Spinal cord (tissue), 10 donors: Measurements from ENCODE around the gene TMEM179. TPM values are rescaled to one million over a fixed set of nuclear protein-coding genes. Genes with fewer than 3 reads are reported as not detected.

Experiments
- DNase-seq, 6 donors: peaks; one replicate each; pipeline versions ENCODE4 v3.0.0 to v3.0.0-alpha.2; 2013 to 2015; ENCODE audit warnings: low spot score in 6 of 6, low read depth in 4 of 6
- H3K27ac ChIP-seq: one replicate; pipeline ENCODE4 v1.5.1; 2013; ENCODE audit warnings: low read depth, low read length, control low read depth
- H3K27me3 ChIP-seq: one replicate; pipeline ENCODE4 v1.6.1; 2013; ENCODE audit warnings: low read length; ENCODE audit not compliant: control insufficient read depth, insufficient read depth
- H3K36me3 ChIP-seq: one replicate; pipeline ENCODE4 v1.6.1; 2013; ENCODE audit warnings: low read length; ENCODE audit not compliant: control insufficient read depth, insufficient read depth
- H3K4me1 ChIP-seq: one replicate; pipeline ENCODE4 v1.6.1; 2013; ENCODE audit warnings: low read length; ENCODE audit not compliant: control insufficient read depth, insufficient read depth
- H3K4me3 ChIP-seq: one replicate; pipeline ENCODE4 v1.5.1; 2013; ENCODE audit warnings: low read depth, low read length, control low read depth
- H3K9me3 ChIP-seq: one replicate; pipeline ENCODE4 v1.6.1; 2013; ENCODE audit warnings: low read length; ENCODE audit not compliant: control insufficient read depth, insufficient read depth
- WGBS: methylation state at CpG from one replicate; pipeline ENCODE4 v1.1.5; 2013; ENCODE audit warnings: missing lambda C conversion rate; ENCODE audit not compliant: insufficient coverage; 5-methylcytosine and 5-hydroxymethylcytosine counted together
- polyA plus RNA-seq, 2 donors: library from polyadenylated mRNA; unstranded; fragments of 120-200 nt; gene quantifications; one replicate each; pipeline ENCODE4 v1.2.1, GENCODE V29; 2013; ENCODE audit not compliant: insufficient read length in 2 of 2
- total RNA-seq, 2 donors: library from RNA; depleted of rRNA in 1 of 2; stranded (reverse); fragments of 120-200 nt in 1 of 2; fragments of >200 nt in 1 of 2; gene quantifications; one replicate each; pipeline versions ENCODE4 v1.2.3 to v1.2.4, GENCODE V29; 2013 to 2014
- donor health status: healthy.

TMEM179 gene
- total and polyA plus RNA-seq, 4 donors = 9.4 to 65.5 (median 39.0) TPM

- DNase-seq = no peak
- WGBS = 71% methylated on average over 3 of the region's 9 CpGs
- Histone ChIP-seq H3K36me3 (no peaks in the 10 kb centered on the region), H3K4me1 (peaks cover 15% of the 10 kb centered on the region), H3K4me3 (no peak overlapping the region), H3K9me3 (peaks cover 4% of the 10 kb centered on the region), H3K27ac (peak overlapping the region; percentile 29), H3K27me3 (no peaks in the 10 kb centered on the region)
Measured at GRCh38 chr14:104632781-104633180, 28.2 kb upstream of the TMEM179 start.

- Histone ChIP-seq H3K4me3 (no peak overlapping the region), H3K4me1 (no peaks in the 10 kb centered on the region), H3K9me3 (peaks cover 4% of the 10 kb centered on the region), H3K27ac (no peak overlapping the region), H3K27me3 (no peaks in the 10 kb centered on the region), H3K36me3 (no peaks in the 10 kb centered on the region)
- no peak for DNase-seq
- 49% methylated on average over 4 of the region's 5 CpGs for WGBS
Measured at GRCh38 chr14:104624939-104625338, 20.4 kb upstream of the TMEM179 start.

DNA sequence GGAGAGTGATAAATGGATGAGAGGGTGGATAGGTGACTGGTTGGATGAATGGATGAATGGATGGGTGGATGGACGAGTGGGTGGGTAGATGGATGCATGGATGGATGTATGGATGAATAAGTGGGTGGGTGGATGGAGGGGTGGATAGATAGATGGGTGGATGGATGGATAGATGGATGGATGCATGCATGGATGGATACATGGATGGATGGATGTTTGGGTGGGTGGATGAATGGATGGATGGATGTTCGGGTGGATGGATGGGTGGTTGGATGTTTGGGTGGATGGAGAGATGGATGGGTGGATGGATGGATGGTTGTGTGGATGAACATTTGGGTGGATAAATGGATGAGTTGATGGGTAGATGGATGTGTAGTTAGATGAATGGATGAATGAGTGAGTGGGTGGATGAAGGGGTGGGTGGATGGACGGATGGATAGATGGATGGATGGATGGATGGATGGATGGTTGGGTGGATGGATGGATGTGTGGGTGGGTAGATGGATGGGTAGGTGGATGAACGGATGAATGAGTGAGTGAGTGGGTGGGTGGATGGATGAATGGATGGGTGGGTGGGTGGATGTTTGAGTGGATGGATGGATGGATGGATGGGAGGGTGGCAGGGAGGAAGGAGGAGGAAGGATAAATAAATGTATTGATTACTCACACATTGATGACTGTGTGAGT lies 9.7 kb upstream of the TMEM179 start:
- WGBS = 74% methylated on average over 4 of the region's 4 CpGs
- Histone ChIP-seq H3K27ac (no peak overlapping the region), H3K4me3 (no peak overlapping the region), H3K27me3 (peaks cover 4% of the 10 kb centered on the region), H3K36me3 (no peaks in the 10 kb centered on the region), H3K9me3 (no peaks in the 10 kb centered on the region), H3K4me1 (no peaks in the 10 kb centered on the region)
- DNase-seq = no peak

GRCh38 chr14:104611881-104612280 lies 7.3 kb upstream of the TMEM179 start:
- H3K36me3 ChIP-seq = no peaks in the 10 kb centered on the region
- 20% methylated on average over 1 of the region's 8 CpGs for WGBS
- no peak overlapping the region for H3K4me3 ChIP-seq
- no peak overlapping the region for H3K27ac ChIP-seq
- DNase-seq = peak in 2 of 6 donors; percentile 30 to 67
- H3K4me1 ChIP-seq = no peaks in the 10 kb centered on the region
- H3K9me3 ChIP-seq = no peaks in the 10 kb centered on the region
- peaks cover 4% of the 10 kb centered on the region for H3K27me3 ChIP-seq

DNA sequence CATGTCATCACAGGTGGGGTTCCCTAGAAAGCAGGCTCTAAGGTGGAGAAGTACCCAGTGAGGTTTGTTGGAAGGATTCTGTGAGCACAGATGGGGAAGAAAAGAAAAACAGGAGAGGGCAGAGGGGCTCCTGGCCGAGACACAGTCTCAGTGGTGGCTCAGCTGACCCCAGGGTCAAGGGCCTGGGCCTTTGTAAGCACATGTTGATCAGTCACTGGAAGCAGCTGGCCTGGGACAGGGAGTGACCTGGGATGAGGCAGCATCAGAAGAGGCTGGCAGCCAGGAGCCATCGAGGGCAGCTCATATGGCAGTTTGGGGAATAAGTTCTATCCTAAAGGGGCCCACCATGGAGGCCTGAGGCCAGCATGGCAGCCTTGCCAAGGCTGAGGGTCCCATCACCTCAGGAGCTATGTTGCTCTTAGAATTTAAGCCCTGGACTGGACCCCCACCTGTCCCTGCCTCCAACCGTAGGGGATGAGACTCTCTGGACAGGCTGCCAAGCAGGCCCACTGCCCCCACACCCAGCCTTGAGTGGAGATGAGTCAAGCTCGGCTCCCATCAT lies 6.3 kb upstream of the TMEM179 start:
- Histone ChIP-seq H3K27ac (no peak overlapping the region), H3K9me3 (no peaks in the 10 kb centered on the region), H3K36me3 (no peaks in the 10 kb centered on the region), H3K27me3 (peaks cover 4% of the 10 kb centered on the region), H3K4me3 (no peak overlapping the region), H3K4me1 (no peaks in the 10 kb centered on the region)
- 62% methylated on average over 4 of the region's 4 CpGs for WGBS
- DNase-seq = no peak

GRCh38 chr14:104609666-104610065 lies 5.1 kb upstream of the TMEM179 start:
- Histone ChIP-seq H3K27ac (no peak overlapping the region), H3K4me3 (no peak overlapping the region), H3K27me3 (peaks cover 10% of the 10 kb centered on the region), H3K36me3 (no peaks in the 10 kb centered on the region), H3K4me1 (peaks cover 7% of the 10 kb centered on the region), H3K9me3 (no peaks in the 10 kb centered on the region)
- 85% methylated on average over 7 of the region's 7 CpGs for WGBS
- DNase-seq = no peak

GRCh38 chr14:104603711-104604401 lies 716 bp downstream of the TMEM179 start:
- H3K4me1 ChIP-seq = peaks cover 62% of the 10 kb centered on the region
- H3K36me3 ChIP-seq = peaks cover 15% of the 10 kb centered on the region
- peak overlapping the region; percentile 31 for H3K4me3 ChIP-seq
- H3K9me3 ChIP-seq = no peaks in the 10 kb centered on the region
- H3K27ac ChIP-seq = no peak overlapping the region
- 17% methylated on average over 31 of the region's 32 CpGs for WGBS
- peak in 2 of 6 donors; percentile 59 to 74 for DNase-seq
- peaks cover 6% of the 10 kb centered on the region for H3K27me3 ChIP-seq

- no peak overlapping the region for H3K4me3 ChIP-seq
- no peak overlapping the region for H3K27ac ChIP-seq
Measured at GRCh38 chr14:104602933-104603325, 1.6 kb downstream of the TMEM179 start.

DNA sequence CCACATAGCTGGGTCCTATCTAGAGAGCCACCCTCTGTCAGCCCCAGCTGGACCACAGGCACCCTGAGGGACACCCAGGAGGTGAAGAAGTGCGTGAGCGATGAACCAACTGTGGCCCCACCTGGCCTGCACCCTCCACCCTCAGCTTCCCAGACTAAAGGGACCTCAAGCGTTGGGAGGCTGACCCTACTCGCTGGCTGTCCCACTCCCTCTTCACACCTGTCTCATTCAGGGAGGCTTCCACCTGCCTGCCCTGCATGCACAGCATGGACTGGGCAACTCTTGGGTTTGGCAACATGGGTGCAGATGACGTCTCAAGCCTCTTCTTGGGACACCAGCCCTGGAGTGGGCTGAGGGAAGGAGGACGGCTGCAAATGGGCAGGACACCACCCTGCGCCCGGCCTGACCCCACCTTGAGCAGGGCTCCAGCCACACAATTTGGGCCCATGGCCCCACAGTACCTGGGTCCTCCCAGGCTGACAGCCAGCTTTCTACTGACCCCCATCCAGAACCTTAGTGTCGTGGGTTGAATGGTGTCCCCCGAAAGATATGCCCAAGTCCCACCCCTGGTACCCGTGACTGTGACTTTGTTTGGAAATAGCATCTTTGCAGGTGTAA lies 2.1 kb downstream of the TMEM179 start:
- Histone ChIP-seq H3K27me3 (peaks cover 6% of the 10 kb centered on the region), H3K27ac (no peak overlapping the region), H3K9me3 (no peaks in the 10 kb centered on the region), H3K4me1 (peaks cover 77% of the 10 kb centered on the region), H3K4me3 (no peak overlapping the region), H3K36me3 (peaks cover 24% of the 10 kb centered on the region)
- DNase-seq = no peak
- 85% methylated on average over 10 of the region's 11 CpGs for WGBS

More at GRCh38 chr14:104602933-104603325, 1.6 kb downstream of the TMEM179 start:
- peaks cover 19% of the 10 kb centered on the region for H3K36me3 ChIP-seq
- H3K27me3 ChIP-seq = peaks cover 6% of the 10 kb centered on the region
- H3K9me3 ChIP-seq = no peaks in the 10 kb centered on the region
- no peak for DNase-seq
- H3K4me1 ChIP-seq = peaks cover 72% of the 10 kb centered on the region
- 93% methylated on average over 3 of the region's 7 CpGs for WGBS
